Stimulated activated naive B cell treated with anti-CD40 and anti-IgM and Interleukin-4, amounts not matched to agents 10 μg/mL and 1 μg/mL and 100 μg/mL, for 72 hours (primary cell): ENCODE measurements around the gene KCTD16.

ENCODE experiments used
- ATAC-seq, 2 donors: fragments of 150-1000 bp; cut with Tn5 transposase; replicated peaks; 2 replicates each; pipeline ENCODE4 v1.10.0; 2021; ENCODE audit warnings: moderate library complexity in 1 of 2
- DNase-seq: peaks from one replicate; pipeline ENCODE4 v3.0.0; 2021
- H3K27ac Mint-ChIP-seq: one replicate; pipeline ENCODE4 v1.8.0; 2022; ENCODE audit warnings: mild to moderate bottlenecking, mixed read lengths
- H3K27me3 Mint-ChIP-seq, 2 donors: one replicate each; pipeline ENCODE4 v1.8.0; 2022; ENCODE audit warnings: mixed read lengths in 2 of 2
- H3K36me3 Mint-ChIP-seq, 2 donors: one replicate each; pipeline ENCODE4 v1.8.0; 2022; ENCODE audit warnings: mixed read lengths in 2 of 2, mild to moderate bottlenecking in 1 of 2
- H3K4me1 Mint-ChIP-seq, 2 donors: one replicate each; pipeline ENCODE4 v1.8.0; 2022; ENCODE audit warnings: mixed read lengths in 2 of 2, mild to moderate bottlenecking in 1 of 2
- H3K4me3 Mint-ChIP-seq, 2 donors: one replicate each; pipeline ENCODE4 v1.8.0; 2022; ENCODE audit warnings: mild to moderate bottlenecking in 2 of 2, mixed read lengths in 2 of 2, moderate library complexity in 1 of 2
- H3K9me3 Mint-ChIP-seq, 2 donors: one replicate each; pipeline ENCODE4 v1.8.0; 2022; ENCODE audit warnings: mixed read lengths in 2 of 2, mild to moderate bottlenecking in 1 of 2

Gene KCTD16

DNA sequence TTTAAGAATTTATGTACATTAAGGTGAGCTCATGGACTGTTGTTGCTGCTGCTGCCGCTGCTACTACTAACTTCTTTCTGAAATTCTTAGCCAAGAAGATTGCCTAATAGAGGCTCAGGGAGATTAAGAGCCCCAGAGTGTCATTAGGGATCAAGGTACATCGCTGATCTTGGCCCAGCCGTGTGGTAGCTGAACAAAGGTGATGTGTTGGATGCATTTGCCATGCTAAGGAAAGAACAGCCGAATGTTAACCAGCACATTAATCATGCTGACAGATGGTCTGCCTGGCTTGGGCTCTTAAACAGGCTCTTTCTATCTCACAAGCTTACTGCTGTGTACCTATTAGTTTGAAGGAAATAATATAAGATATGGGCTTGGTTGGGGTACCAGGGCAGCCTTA, 137.1 kb downstream of the KCTD16 start:
- H3K4me1 Mint-ChIP-seq, result no peaks in the 10 kb centered on the region
- no peak overlapping the region for H3K27ac Mint-ChIP-seq
- no peak overlapping the region for H3K4me3 Mint-ChIP-seq
- no peaks in the 10 kb centered on the region for H3K36me3 Mint-ChIP-seq
- no peak for DNase-seq
- no peak for ATAC-seq
- H3K9me3 Mint-ChIP-seq, result no peaks in the 10 kb centered on the region
- H3K27me3 Mint-ChIP-seq, result peaks cover 4 to 5% of the 10 kb centered on the region in 2 donors

GRCh38 chr5:144308174-144308573, 137.5 kb downstream of the KCTD16 start:
- DNase-seq (no peak), ATAC-seq (no peak)
- Mint-ChIP-seq H3K9me3 (no peaks in the 10 kb centered on the region), H3K4me1 (no peaks in the 10 kb centered on the region), H3K4me3 (no peak overlapping the region), H3K27me3 (peaks cover 4 to 5% of the 10 kb centered on the region in 2 donors), H3K36me3 (no peaks in the 10 kb centered on the region), H3K27ac (no peak overlapping the region)

DNA sequence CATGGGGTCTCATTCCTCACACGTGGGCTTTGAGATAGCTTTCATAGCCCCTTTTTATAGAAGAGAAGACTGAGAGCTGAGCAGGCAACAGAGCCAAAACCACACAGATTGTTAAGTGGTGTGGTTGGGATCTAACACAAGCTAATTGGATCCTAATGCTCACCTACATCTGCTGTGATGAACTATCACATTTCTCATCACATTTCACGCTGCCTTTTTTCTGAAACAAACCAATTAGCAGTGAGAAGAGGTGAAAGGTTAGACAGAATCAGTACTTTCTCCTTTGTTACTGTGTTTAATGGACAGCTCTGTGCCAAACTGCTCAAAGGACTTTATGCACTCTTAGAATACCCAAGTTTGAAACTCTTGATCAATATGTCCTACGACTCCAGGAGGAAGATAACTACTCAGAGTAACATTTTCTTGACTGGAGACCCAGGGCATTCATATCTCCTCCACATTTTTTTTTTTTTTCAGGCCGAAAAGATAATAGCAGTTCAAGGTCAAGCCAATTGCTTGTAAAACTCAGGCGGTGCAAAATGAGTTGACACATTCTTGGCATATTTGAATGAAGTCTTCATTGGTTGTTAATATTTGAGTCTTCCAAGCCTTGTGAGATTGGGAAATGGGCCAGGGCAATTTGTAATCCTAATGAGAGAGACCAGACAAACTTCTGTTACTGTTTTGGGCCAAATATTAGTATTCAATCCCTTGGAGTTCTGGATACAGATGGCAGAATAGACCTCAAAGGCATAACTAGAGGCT, 138.4 kb downstream of the KCTD16 start:
- H3K27me3 Mint-ChIP-seq, result peaks cover 4 to 5% of the 10 kb centered on the region in 2 donors
- H3K36me3 Mint-ChIP-seq, result no peaks in the 10 kb centered on the region
- H3K9me3 Mint-ChIP-seq, result no peaks in the 10 kb centered on the region
- ATAC-seq (no peak), DNase-seq (no peak)
- no peaks in the 10 kb centered on the region for H3K4me1 Mint-ChIP-seq
- H3K27ac Mint-ChIP-seq, result no peak overlapping the region
- H3K4me3 Mint-ChIP-seq, result no peak overlapping the region

DNA sequence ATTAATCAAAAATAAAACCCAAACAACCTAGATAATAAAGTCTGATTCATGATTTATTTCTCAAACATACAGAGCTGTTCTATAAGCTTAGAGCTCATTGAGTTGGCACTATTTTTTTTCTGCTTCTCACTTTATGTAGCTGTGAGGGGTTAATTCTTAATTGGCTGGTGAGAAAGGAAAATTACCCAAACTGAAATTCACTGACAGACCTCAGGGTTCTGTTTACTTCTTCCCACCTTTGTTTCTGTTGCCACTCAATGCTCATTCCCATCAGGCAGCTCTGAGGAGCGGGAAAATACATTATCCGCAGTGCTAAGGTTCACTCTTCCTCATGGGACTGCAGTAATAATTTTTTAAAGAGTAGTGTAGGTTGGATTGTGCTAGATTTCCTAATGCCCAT, 139.9 kb downstream of the KCTD16 start:
- H3K27me3 Mint-ChIP-seq, result peaks cover 4 to 5% of the 10 kb centered on the region in 2 donors
- no peak for ATAC-seq

GRCh38 chr5:144313147-144313726, 142.6 kb downstream of the KCTD16 start:
- no peaks in the 10 kb centered on the region for H3K36me3 Mint-ChIP-seq
- DNase-seq, result no peak
- ATAC-seq, result no peak
- H3K27ac Mint-ChIP-seq, result no peak overlapping the region
- H3K4me1 Mint-ChIP-seq, result no peaks in the 10 kb centered on the region
- H3K4me3 Mint-ChIP-seq, result no peak overlapping the region
- H3K9me3 Mint-ChIP-seq, result peaks cover 0 to 4% of the 10 kb centered on the region in 2 donors
- H3K27me3 Mint-ChIP-seq, result no peaks in the 10 kb centered on the region

More for the DNA sequence above, 139.9 kb downstream of the KCTD16 start:
- Mint-ChIP-seq H3K4me1 (no peaks in the 10 kb centered on the region), H3K36me3 (no peaks in the 10 kb centered on the region), H3K9me3 (no peaks in the 10 kb centered on the region), H3K4me3 (no peak overlapping the region), H3K27ac (no peak overlapping the region)
- DNase-seq, result no peak

DNA sequence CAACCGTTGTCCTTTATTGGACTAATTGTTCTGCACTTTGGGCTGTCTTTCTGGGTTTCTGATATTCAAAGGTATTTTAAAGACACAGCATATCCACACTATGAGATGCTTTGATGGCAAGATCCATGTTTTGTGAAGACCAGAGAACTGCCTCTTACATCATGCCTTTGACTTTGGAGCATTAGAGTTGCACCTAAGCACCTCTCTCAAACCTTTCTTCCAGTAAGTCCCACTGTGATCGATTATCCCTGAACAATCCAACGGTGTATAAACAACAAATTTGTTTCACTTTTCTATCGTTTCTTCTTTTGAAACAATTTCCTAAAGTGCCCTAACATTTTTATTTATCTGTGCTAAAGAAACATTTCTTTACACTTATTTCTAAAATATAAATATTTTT, 144.4 kb downstream of the KCTD16 start:
- Mint-ChIP-seq H3K36me3 (no peaks in the 10 kb centered on the region), H3K4me1 (no peaks in the 10 kb centered on the region), H3K4me3 (no peak overlapping the region), H3K9me3 (peaks cover 0 to 4% of the 10 kb centered on the region in 2 donors), H3K27ac (no peak overlapping the region), H3K27me3 (no peaks in the 10 kb centered on the region)
- DNase-seq (no peak), ATAC-seq (no peak)

- ATAC-seq (no peak), DNase-seq (no peak)
- Mint-ChIP-seq H3K4me3 (no peak overlapping the region), H3K27me3 (no peaks in the 10 kb centered on the region), H3K27ac (no peak overlapping the region), H3K9me3 (peaks cover 0 to 4% of the 10 kb centered on the region in 2 donors), H3K36me3 (no peaks in the 10 kb centered on the region), H3K4me1 (no peaks in the 10 kb centered on the region)
Observed at GRCh38 chr5:144315994-144316634, 145.4 kb downstream of the KCTD16 start.

DNA sequence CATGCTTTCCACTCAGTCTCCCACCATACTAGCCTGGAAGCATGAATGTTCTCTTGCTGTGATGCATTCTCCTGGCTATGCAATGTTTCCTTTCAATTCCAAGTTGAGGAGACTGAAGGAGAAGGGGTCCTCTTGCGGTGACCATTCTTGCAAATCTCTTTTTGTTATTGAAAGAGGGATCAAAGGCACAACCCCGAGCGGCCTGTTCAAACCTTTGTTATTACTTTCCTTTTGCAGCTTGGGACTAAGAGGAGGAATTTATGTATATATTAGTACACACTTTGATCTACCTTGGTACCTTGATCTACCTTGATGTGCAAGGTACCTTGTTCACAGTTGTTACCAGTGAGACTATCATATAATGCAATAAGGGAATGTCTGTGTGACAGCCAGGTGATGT, 147.3 kb downstream of the KCTD16 start:
- DNase-seq (no peak), ATAC-seq (no peak)
- no peak overlapping the region for H3K27ac Mint-ChIP-seq
- no peaks in the 10 kb centered on the region for H3K27me3 Mint-ChIP-seq
- H3K9me3 Mint-ChIP-seq, result peaks cover 0 to 4% of the 10 kb centered on the region in 2 donors
- no peaks in the 10 kb centered on the region for H3K36me3 Mint-ChIP-seq
- no peaks in the 10 kb centered on the region for H3K4me1 Mint-ChIP-seq
- no peak overlapping the region for H3K4me3 Mint-ChIP-seq

GRCh38 chr5:144318460-144318859, 147.8 kb downstream of the KCTD16 start:
- Mint-ChIP-seq H3K36me3 (no peaks in the 10 kb centered on the region), H3K4me1 (no peaks in the 10 kb centered on the region), H3K9me3 (peaks cover 0 to 4% of the 10 kb centered on the region in 2 donors), H3K27ac (no peak overlapping the region), H3K27me3 (no peaks in the 10 kb centered on the region), H3K4me3 (no peak overlapping the region)
- no peak for DNase-seq
- no peak for ATAC-seq

DNA sequence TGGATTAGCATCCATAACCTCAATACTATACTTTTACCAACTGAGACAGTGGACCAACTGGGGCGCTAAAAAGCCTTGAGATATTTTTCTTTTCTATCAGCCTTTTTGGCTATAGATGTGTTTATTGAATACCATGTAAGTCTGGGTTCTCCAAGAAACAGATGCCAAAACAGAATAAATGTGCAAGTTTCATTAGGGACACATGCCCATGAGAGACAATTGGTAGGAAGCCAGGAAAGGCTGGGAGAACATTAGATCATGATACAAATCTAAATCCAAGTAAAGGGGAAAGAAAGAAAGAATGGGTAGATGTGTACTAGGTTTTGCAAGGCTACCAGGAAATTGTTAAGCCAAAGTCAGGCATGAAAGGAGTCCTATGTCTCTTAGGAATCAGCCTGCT, 152.5 kb downstream of the KCTD16 start:
- ATAC-seq (no peak), DNase-seq (no peak)
- H3K27me3 Mint-ChIP-seq, result peaks cover 0 to 9% of the 10 kb centered on the region in 2 donors
- no peak overlapping the region for H3K27ac Mint-ChIP-seq
- no peaks in the 10 kb centered on the region for H3K4me1 Mint-ChIP-seq
- H3K9me3 Mint-ChIP-seq, result peaks cover 0 to 3% of the 10 kb centered on the region in 2 donors
- H3K36me3 Mint-ChIP-seq, result no peaks in the 10 kb centered on the region
- H3K4me3 Mint-ChIP-seq, result no peak overlapping the region

DNA sequence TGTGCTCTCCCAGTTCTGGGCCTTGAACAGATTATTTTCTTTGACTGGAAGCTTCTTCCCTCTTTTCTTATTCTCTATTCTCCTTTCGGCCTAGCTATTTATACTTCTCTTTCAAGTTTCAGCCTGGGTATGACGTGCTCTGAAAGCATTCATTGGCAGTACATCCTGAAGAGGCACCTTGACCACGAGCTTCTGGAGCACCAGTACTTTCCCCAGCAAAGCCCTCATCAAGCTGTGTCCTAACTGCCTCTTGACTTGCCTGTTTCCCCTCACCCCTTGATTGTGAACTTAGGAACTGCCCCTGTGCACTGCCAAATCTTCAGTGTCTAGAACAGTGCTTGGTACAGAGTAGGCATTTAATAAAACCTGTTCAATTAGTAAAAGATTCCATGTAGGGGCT, 154.9 kb downstream of the KCTD16 start:
- DNase-seq, result no peak
- ATAC-seq, result no peak
- no peak overlapping the region for H3K27ac Mint-ChIP-seq
- H3K4me1 Mint-ChIP-seq, result no peaks in the 10 kb centered on the region
- H3K27me3 Mint-ChIP-seq, result peaks cover 0 to 9% of the 10 kb centered on the region in 2 donors
- peaks cover 0 to 3% of the 10 kb centered on the region in 2 donors for H3K9me3 Mint-ChIP-seq
- no peaks in the 10 kb centered on the region for H3K36me3 Mint-ChIP-seq
- no peak overlapping the region for H3K4me3 Mint-ChIP-seq

GRCh38 chr5:144328494-144328893, 157.8 kb downstream of the KCTD16 start:
- Mint-ChIP-seq H3K36me3 (no peaks in the 10 kb centered on the region), H3K9me3 (peaks cover 0 to 3% of the 10 kb centered on the region in 2 donors), H3K4me1 (no peaks in the 10 kb centered on the region), H3K27ac (no peak overlapping the region), H3K27me3 (peaks cover 0 to 9% of the 10 kb centered on the region in 2 donors), H3K4me3 (no peak overlapping the region)
- ATAC-seq, result no peak
- DNase-seq, result no peak

DNA sequence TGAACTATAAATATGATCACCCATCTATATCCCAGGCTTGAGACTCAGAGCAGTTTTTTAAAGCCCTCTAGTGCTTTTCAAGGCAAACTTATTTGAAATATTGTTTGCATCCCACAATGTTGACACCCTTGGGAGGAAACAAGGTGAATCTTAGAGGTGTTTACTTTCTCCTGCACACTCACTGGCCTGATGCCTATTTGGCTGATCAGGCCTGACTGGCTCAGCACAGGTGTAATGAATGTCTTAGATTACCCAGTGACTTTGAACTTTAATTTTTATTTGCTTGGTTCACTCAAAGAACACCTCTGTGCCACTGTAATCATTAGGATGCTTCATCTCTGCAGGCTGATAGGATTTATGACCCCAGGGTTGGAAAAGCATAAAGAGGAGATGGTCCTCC, 158.3 kb downstream of the KCTD16 start:
- Mint-ChIP-seq H3K27ac (no peak overlapping the region), H3K27me3 (peaks cover 0 to 9% of the 10 kb centered on the region in 2 donors), H3K4me1 (no peaks in the 10 kb centered on the region), H3K36me3 (no peaks in the 10 kb centered on the region), H3K4me3 (no peak overlapping the region), H3K9me3 (peaks cover 0 to 3% of the 10 kb centered on the region in 2 donors)
- DNase-seq, result no peak
- no peak for ATAC-seq

- no peaks in the 10 kb centered on the region for H3K36me3 Mint-ChIP-seq
- DNase-seq (no peak), ATAC-seq (no peak)
- no peaks in the 10 kb centered on the region for H3K4me1 Mint-ChIP-seq
- H3K27me3 Mint-ChIP-seq, result peaks cover 0 to 9% of the 10 kb centered on the region in 2 donors
- H3K27ac Mint-ChIP-seq, result no peak overlapping the region
- no peak overlapping the region for H3K4me3 Mint-ChIP-seq
- H3K9me3 Mint-ChIP-seq, result peaks cover 0 to under 1% of the 10 kb centered on the region in 2 donors
Observed at GRCh38 chr5:144329681-144330080, 159.0 kb downstream of the KCTD16 start.

GRCh38 chr5:144331361-144331760, 160.7 kb downstream of the KCTD16 start:
- H3K9me3 Mint-ChIP-seq, result no peaks in the 10 kb centered on the region
- no peak overlapping the region for H3K4me3 Mint-ChIP-seq
- peaks cover 0 to 9% of the 10 kb centered on the region in 2 donors for H3K27me3 Mint-ChIP-seq
- DNase-seq (no peak), ATAC-seq (no peak)
- H3K27ac Mint-ChIP-seq, result no peak overlapping the region
- no peaks in the 10 kb centered on the region for H3K4me1 Mint-ChIP-seq
- no peaks in the 10 kb centered on the region for H3K36me3 Mint-ChIP-seq
